NCI-H1092 (cell line): Measurements from ENCODE around the gene METRN.

ENCODE experiments used
- DNase-seq: peaks from one replicate; lab custom pipeline; 2025; lab: John Stamatoyannopoulos, UW

The METRN gene

DNA sequence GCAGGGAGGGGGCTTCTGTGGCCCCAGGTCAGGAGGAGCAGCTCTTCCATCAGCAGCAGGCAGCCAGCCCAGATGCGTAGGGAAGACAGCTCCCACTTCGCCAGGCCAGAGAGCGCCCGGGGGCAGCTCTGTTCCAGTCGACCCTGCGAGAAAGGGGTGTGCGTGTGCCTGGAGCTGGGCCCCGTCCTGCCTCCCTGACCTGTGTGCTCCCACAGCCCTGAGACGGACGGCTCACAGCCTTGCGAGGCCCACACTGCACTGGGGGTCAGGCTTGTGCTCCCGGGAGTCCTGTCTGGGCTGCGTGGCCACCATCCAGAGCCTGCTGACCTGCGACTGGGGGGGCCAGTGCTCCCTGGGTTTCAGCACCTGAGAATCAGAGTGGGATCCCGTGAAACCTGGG lies 45.1 kb downstream of the METRN start:
- no peak for DNase-seq

DNA sequence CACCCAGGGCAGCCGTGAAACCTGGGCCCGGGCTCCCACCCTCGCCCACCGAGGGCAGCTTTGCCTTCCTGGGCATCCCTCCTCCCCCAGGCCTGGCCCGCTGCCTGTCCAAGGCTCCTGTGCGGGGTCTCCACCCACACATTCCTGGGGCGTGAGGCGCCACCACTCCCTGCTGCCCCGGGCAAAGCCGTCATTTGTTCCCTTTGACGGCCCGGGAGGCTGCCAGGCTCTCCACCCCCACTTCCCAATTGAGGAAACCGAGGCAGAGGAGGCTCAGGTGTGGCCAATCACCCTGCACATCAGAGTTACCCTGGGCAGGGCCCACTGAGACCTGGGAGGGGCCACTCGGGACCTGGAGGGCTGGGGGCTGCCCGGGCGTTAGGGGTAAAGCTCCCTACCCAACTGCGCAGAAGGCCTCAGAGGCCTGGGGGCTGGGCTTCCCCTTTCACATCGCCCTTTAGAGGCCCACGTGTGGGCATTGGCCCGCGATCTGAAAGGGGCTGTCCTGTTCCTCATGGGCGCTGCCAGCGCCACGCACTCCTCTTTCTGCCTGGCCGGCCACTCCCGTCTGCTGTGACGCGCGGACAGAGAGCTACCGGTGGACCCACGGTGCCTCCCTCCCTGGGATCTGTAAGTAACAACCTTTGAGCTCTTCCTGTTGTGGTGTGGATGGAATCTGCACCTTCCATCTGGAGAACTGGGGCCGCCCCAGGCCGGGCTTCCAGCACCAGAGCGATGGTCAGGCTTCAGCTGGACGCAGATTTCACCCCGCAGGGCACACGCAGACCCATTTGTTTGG lies 45.8 kb downstream of the METRN start, which contains the start of gene MSLN:
MSLN (plus strand) TSS at position 190 of the 799 bp plus-strand sequence. CDS start 1,947 bp downstream, outside the sequence.
- DNase-seq, result no peak

DNA sequence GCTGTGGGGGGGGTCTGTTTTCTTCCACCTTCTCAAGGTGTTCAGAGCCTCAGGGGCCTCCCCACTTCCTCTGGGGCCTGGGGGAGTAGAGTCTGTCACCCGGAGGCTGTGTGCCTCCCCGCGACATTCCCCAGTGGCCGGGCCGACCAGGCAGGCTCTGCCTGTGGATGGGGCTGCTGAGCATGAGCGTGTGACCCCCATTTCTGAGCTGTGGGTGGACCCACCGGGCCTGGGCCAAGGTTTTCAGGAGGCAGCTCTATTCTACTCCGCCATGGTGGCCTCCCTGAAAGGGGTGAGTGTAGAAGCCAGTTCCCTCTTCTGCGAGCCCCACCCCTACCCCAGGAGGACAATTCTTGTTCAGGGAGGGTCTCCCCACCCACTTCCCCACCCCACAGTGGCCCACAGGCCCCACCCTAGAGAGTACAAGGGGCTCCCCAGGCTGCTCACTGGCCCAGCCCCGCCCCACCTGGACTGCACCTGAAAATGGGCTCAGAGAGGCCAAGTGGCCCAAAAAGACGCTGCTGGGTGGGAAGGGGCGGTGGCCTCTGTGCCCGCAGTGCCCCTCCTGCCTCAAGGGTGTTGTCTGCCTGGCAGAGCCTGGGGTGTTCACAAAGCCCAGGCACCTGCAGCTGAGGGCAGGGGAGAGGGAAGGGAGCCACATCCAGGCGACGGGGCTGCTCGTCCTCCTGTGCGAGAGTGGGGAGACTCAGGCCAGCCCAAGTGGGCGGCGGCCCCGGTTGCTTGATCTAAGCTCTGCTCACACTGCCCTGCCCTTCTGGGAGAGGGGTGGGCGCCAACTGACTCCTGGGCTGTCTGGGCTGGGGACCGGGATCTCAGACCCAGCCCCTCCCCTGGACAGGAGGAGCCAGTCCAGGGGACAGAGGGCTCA lies 47.0 kb downstream of the METRN start:
- DNase-seq, result no peak

DNA sequence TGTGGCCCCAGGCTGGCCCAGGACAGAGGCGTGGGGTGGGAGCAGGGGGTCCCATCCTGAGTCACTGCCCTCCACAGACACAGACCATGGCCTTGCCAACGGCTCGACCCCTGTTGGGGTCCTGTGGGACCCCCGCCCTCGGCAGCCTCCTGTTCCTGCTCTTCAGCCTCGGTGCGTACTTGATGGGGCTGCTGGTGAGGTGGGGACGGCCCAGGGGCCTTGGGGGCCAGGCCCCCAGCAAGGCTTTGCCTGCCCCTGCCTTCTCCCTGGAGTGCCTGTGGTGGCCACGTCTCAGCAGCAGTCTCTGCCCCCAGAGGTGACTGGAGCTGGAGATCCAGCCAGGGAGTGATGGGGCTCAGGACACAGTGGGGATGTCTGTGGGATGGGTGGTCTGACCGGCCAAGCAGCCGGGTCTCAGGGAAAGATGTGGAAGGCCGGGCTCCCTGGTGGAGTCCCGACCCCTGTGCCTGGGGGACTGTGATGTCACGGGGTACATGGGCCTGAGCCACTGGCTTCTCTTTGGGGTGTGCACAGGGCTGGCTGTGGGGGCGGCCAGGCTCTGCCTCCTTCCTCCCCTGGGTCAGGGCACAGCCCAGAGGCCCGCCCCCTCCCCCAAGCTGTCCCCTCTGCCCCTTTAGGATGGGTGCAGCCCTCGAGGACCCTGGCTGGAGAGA lies 47.8 kb downstream of the METRN start:
- DNase-seq, result no peak

DNA sequence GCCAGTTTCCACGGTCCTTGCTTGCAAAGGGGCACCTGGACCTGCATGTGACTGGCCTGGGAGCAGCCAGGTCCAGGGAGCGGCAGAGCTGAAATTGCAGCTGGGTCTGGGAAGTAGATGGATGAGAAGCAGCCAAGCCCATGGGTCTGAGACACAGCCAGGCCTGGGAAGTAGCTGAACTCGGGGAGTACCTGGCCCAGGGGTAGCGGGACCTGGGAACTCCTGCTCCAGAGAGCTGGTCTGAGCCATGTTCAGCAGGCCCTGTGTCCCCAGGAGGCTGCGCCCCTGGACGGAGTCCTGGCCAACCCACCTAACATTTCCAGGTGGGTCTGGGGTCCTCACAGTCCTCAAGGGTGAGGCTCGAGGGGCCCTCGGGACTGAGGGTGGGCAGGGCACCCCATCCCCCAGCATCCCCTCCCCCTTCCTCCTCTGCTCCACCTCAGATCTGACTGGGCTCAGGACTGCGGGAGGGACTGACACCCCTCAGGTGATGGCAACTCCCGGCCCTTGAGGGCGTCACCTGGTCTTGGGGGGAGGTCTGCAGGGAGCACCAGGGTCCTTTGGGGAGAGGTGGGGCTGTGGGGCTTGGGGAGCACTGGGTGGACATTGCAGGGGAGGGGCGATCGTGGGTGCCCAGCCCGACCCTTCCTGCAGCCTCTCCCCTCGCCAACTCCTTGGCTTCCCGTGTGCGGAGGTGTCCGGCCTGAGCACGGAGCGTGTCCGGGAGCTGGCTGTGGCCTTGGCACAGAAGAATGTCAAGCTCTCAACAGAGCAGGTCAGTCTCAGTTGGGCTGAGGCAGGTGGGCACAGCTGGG lies 48.7 kb downstream of the METRN start:
- no peak for DNase-seq

DNA sequence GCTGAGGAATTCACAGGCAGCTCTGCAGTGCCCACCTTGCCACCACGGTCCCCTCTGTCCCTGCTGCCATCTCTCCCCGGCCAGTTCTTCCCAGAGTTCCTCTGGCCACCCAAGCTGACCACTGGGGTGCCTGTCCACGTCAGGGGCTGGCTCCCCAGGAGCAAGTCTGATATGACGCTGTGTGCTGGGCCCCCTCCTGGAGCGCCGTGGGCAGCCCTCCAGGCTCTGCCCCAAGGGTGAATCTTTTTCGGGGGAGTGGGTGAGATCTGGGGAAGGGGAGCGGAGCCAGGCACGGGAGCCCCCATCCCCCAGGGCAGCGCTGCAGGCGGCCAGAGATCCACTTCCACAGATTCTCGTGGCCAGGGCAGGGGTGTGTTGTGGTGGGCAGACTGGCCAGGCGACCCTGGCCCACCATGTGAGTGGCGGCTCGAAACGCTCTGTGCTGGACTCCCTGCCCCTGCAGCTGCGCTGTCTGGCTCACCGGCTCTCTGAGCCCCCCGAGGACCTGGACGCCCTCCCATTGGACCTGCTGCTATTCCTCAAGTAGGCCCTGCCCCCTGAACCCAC lies 49.3 kb downstream of the METRN start:
- DNase-seq, result no peak

DNA sequence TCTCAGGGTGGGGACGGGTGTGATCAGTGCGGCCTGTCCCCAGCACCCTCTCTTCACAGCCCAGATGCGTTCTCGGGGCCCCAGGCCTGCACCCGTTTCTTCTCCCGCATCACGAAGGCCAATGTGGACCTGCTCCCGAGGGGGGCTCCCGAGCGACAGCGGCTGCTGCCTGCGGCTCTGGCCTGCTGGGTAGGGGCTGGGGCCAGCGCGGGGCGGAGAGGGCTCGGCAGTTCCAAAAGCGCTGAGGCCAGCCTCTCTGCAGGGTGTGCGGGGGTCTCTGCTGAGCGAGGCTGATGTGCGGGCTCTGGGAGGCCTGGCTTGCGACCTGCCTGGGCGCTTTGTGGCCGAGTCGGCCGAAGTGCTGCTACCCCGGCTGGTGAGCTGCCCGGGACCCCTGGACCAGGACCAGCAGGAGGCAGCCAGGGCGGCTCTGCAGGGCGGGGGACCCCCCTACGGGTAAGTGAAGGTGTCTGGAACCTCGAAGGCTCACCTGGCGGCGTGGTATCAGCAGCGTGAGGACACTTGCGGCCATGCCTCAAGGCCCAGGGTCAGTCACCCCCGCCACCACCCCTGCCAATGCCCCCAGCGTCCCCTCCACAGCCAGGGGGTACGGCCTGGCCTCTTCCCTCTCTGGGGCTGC lies 50.0 kb downstream of the METRN start:
- no peak for DNase-seq

DNA sequence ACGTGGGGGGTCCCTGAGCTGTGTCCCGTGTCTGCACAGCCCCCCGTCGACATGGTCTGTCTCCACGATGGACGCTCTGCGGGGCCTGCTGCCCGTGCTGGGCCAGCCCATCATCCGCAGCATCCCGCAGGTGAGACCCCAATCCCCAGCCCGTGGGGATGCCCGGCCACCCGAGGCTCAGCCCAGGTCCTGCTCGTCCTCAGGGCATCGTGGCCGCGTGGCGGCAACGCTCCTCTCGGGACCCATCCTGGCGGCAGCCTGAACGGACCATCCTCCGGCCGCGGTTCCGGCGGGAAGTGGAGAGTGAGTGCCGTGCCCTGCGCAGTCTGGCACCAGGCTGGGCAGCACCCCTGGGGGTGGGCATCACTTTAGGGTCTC lies 50.6 kb downstream of the METRN start:
- no peak for DNase-seq

DNA sequence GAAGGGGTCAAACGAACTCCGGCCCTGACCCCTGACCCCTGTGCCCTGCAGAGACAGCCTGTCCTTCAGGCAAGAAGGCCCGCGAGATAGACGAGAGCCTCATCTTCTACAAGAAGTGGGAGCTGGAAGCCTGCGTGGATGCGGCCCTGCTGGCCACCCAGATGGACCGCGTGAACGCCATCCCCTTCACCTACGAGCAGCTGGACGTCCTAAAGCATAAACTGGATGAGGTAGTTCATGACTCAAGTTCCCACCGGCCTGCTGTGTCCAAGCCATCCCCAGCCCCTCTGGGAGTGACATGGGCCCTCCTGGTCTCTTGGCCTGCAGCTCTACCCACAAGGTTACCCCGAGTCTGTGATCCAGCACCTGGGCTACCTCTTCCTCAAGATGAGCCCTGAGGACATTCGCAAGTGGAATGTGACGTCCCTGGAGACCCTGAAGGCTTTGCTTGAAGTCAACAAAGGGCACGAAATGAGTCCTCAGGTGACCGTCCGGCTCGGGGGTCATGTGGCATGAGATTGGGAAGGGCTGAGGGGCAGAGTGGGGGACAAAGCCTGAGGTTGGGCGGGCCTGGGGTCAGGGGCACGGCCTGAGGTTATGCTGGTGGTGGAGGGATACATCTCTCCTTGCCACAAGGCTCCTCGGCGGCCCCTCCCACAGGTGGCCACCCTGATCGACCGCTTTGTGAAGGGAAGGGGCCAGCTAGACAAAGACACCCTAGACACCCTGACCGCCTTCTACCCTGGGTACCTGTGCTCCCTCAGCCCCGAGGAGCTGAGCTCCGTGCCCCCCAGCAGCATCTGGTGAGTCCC lies 51.3 kb downstream of the METRN start:
- DNase-seq, result no peak

DNA sequence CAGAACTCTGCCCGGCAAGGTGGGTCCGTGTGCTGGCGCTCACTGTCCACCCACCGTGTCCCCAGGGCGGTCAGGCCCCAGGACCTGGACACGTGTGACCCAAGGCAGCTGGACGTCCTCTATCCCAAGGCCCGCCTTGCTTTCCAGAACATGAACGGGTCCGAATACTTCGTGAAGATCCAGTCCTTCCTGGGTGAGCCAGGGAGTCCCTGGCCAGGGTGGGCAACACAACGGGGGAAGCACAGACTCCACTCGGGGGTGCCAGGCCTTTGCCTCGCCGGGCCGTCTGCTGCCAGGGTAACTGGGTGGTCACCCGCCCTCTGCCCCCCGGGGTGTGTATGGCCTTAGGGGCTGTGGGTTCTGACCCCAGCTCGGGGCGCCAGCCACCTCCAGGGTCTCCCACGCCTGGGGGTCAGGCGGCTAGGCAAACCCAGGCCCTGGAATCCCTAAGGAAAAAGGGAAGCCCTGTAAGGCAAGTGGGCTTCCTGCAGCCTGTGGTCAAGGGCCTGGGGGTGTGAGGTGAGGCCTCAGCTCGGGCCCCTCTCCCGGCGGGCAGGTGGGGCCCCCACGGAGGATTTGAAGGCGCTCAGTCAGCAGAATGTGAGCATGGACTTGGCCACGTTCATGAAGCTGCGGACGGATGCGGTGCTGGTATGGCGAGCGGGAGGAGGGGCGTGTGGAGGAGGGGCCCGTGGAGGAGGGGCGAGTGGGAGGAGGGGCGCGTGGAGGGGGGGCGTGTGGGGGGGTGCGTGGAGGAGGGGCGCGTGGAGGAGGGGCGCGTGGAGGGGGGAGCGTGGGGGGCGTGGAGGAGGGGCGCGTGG lies 52.1 kb downstream of the METRN start:
- DNase-seq, result no peak

DNA sequence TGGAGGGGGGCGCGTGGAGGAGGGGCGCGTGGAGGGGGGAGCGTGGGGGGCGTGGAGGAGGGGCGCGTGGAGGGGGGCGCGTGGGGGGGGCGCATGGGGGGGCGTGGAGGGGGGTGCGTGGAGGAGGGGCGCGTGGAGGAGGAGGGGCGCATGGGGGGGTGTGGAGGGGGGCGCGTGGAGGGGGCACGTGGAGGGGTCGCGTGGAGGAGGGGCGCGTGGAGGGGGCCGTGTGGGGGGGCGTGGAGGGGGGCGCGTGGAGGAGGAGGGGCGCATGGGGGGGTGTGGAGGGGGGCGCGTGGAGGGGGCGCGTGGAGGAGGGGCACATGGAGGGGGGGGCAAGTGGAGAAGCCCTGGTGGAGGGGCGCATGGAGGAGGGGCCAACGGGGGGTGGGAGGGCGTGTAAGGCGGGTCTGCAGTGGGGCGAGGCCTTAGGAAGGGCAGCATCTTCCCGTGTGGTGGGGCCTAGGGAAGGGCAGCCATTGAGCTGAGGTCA lies 52.9 kb downstream of the METRN start:
- DNase-seq, result no peak

DNA sequence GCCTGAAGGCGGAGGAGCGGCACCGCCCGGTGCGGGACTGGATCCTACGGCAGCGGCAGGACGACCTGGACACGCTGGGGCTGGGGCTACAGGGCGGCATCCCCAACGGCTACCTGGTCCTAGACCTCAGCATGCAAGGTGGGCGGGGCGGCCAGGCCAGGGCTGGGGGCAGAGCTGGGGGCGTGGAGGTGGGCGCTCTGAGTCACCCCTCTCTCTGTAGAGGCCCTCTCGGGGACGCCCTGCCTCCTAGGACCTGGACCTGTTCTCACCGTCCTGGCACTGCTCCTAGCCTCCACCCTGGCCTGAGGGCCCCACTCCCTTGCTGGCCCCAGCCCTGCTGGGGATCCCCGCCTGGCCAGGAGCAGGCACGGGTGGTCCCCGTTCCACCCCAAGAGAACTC lies 53.5 kb downstream of the METRN start:
- DNase-seq, result no peak
